ENCODE results near the gene SPATA12.
A peak's percentile ranks its signal among the peaks of the same experiment; 100 is the strongest.

SPATA12 gene

GRCh38 chr3:57053122-57053521 is 7.3 kb upstream of the SPATA12 start:
- no peak for DNase-seq

- no peak for DNase-seq
These were observed 3.1 kb upstream of the SPATA12 start for GRCh38 chr3:57057351-57057750.

GRCh38 chr3:57059411-57059810 is 1.1 kb upstream of the SPATA12 start:
- DNase-seq: no peak

- DNase-seq: no peak
These were observed 1.1 kb downstream of the SPATA12 start for GRCh38 chr3:57061556-57061955.

GRCh38 chr3:57062101-57062631 is 1.7 kb downstream of the SPATA12 start:
- DNase-seq: no peak

- no peak for DNase-seq
These were observed 2.6 kb downstream of the SPATA12 start for GRCh38 chr3:57063032-57063431.

- DNase-seq: no peak
These were observed 3.5 kb downstream of the SPATA12 start for GRCh38 chr3:57064001-57064400.

- no peak for DNase-seq
These were observed 4.1 kb downstream of the SPATA12 start for GRCh38 chr3:57064572-57064971.

GRCh38 chr3:57065588-57065987 is 5.1 kb downstream of the SPATA12 start:
- no peak for DNase-seq

GRCh38 chr3:57066471-57066870 is 6.0 kb downstream of the SPATA12 start:
- DNase-seq: no peak

- peak; percentile 75 for DNase-seq
These were observed 8.1 kb downstream of the SPATA12 start for GRCh38 chr3:57068437-57069089.

GRCh38 chr3:57069503-57069902 is 9.0 kb downstream of the SPATA12 start:
- DNase-seq: no peak

- DNase-seq: no peak
These were observed 13.2 kb downstream of the SPATA12 start for GRCh38 chr3:57073628-57074027.

GRCh38 chr3:57074135-57074534 is 13.7 kb downstream of the SPATA12 start:
- no peak for DNase-seq

GRCh38 chr3:57076422-57076951 is 16.0 kb downstream of the SPATA12 start:
- no peak for DNase-seq

- no peak for DNase-seq
These were observed 17.3 kb downstream of the SPATA12 start for GRCh38 chr3:57077630-57078343.

- peak; percentile 52 for DNase-seq
These were observed 17.8 kb downstream of the SPATA12 start for GRCh38 chr3:57078344-57078634.

GRCh38 chr3:57078635-57079473 is 18.4 kb downstream of the SPATA12 start:
- DNase-seq: peak; percentile 47

GRCh38 chr3:57079474-57079831 is 19.0 kb downstream of the SPATA12 start:
- no peak for DNase-seq

GRCh38 chr3:57080171-57080570 is 19.7 kb downstream of the SPATA12 start:
- no peak for DNase-seq

- DNase-seq: no peak
These were observed 20.7 kb downstream of the SPATA12 start for GRCh38 chr3:57081173-57081572.

GRCh38 chr3:57082481-57082880 is 22.0 kb downstream of the SPATA12 start:
- no peak for DNase-seq

Measured in fibroblast of skin of scalp (primary cell).